Measurements from ENCODE around the gene KCND2.
"Not testable (repeated sequence)": the region's sequence is repeated elsewhere in the genome, so short reads cannot be mapped to it uniquely, and the experiment has no call there.

DNA sequence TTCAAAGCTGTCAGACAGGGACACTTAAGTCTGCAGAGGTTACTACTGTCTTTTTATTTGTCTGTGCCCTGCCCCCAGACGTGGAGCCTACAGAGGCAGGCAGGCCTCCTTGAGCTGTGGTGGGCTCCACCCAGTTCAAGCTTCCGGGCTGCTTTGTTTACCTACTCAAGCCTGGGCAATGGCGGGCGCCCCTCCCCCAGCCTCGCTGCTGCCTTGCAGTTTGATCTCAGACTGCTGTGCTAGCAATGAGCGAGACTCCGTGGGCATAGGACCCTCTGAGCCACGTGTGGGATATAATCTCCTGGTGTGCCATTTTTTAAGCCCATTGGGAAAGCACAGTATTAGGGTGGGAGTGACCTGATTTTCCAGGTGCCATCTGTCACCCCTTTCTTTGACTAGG lies 32.6 kb upstream of the KCND2 start:
- TF ChIP-seq, protein P1, sequence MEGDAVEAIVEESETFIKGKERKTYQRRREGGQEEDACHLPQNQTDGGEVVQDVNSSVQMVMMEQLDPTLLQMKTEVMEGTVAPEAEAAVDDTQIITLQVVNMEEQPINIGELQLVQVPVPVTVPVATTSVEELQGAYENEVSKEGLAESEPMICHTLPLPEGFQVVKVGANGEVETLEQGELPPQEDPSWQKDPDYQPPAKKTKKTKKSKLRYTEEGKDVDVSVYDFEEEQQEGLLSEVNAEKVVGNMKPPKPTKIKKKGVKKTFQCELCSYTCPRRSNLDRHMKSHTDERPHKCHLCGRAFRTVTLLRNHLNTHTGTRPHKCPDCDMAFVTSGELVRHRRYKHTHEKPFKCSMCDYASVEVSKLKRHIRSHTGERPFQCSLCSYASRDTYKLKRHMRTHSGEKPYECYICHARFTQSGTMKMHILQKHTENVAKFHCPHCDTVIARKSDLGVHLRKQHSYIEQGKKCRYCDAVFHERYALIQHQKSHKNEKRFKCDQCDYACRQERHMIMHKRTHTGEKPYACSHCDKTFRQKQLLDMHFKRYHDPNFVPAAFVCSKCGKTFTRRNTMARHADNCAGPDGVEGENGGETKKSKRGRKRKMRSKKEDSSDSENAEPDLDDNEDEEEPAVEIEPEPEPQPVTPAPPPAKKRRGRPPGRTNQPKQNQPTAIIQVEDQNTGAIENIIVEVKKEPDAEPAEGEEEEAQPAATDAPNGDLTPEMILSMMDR (IDR thresholded peaks at IDR 0.05; ENCODE audit: low read length): not testable (repeated sequence)
- not testable (repeated sequence) for TF ChIP-seq EZH2 (IDR thresholded peaks at IDR 0.05; ENCODE audit: borderline replicate concordance, low read length)
